NCI-H146 treated with DMSO at 0.1 percent for 48 hours (cell line): ENCODE measurements around the gene GPX8.

ENCODE experiments used
- DNase-seq: peaks from one replicate; lab custom pipeline; 2025; ENCODE audit not compliant: unreplicated experiment; lab: John Stamatoyannopoulos, UW

The GPX8 gene

GRCh38 chr5:55159763-55160492 is at the start of gene GPX8:
TSS of gene GPX8 (plus strand) at chr5:55160171. CDS start at chr5:55160193, 22 bp downstream.
- DNase-seq = no peak

GRCh38 chr5:55110217-55110616 is 49.8 kb upstream of the GPX8 start:
- DNase-seq = no peak

- no peak for DNase-seq
These were observed 46.6 kb upstream of the GPX8 start for GRCh38 chr5:55113327-55113726.

- DNase-seq = no peak
These were observed 45.9 kb upstream of the GPX8 start for GRCh38 chr5:55114061-55114460.

GRCh38 chr5:55123365-55123764 is 36.6 kb upstream of the GPX8 start:
- DNase-seq = no peak

- no peak for DNase-seq
These were observed 25.8 kb upstream of the GPX8 start for GRCh38 chr5:55134053-55134722.

- DNase-seq = no peak
These were observed 23.4 kb upstream of the GPX8 start for GRCh38 chr5:55136521-55136920.

GRCh38 chr5:55140908-55141665 is 18.9 kb upstream of the GPX8 start:
- DNase-seq = no peak

GRCh38 chr5:55141945-55142690 is 17.9 kb upstream of the GPX8 start:
- DNase-seq = no peak

- no peak for DNase-seq
These were observed 16.3 kb upstream of the GPX8 start for GRCh38 chr5:55143624-55144023.

GRCh38 chr5:55146080-55146479 is 13.9 kb upstream of the GPX8 start:
- no peak for DNase-seq

GRCh38 chr5:55146543-55147151 is 13.3 kb upstream of the GPX8 start:
- peak; percentile 49 for DNase-seq

- DNase-seq = no peak
These were observed 10.6 kb upstream of the GPX8 start for GRCh38 chr5:55149308-55149795.

- no peak for DNase-seq
These were observed 7.8 kb upstream of the GPX8 start for GRCh38 chr5:55151923-55152842.

- DNase-seq = no peak
These were observed 5.1 kb upstream of the GPX8 start for GRCh38 chr5:55154873-55155272.

GRCh38 chr5:55160493-55161209 is 680 bp downstream of the GPX8 start:
- no peak for DNase-seq

- no peak for DNase-seq
These were observed 2.7 kb downstream of the GPX8 start for GRCh38 chr5:55162666-55163065.

- DNase-seq = no peak
These were observed 11.5 kb downstream of the GPX8 start for GRCh38 chr5:55171471-55171870.
